SW480 (cell line): ENCODE measurements around the gene CDK5RAP3.
"Not testable (repeated sequence)": the region's sequence is repeated elsewhere in the genome, so short reads cannot be mapped to it uniquely, and the experiment has no call there.

Source experiments
- DNase-seq: peaks from one replicate; pipeline ENCODE4 v3.0.0-alpha.2; 2016; ENCODE audit warnings: low spot score

Gene CDK5RAP3

GRCh38 chr17:47970725-47971499, at the start of gene CDK5RAP3:
CDK5RAP3 (plus strand) TSS chr17:47971113; CDS start chr17:47971147, 34 bp downstream.
- DNase-seq: peak; percentile 99

- no peak for DNase-seq
Observed at GRCh38 chr17:47924785-47925677, 45.9 kb upstream of the CDK5RAP3 start.

- DNase-seq: no peak
Observed at GRCh38 chr17:47925678-47925988, 45.3 kb upstream of the CDK5RAP3 start.

GRCh38 chr17:47927821-47928400, 43.0 kb upstream of the CDK5RAP3 start:
- DNase-seq: no peak

- DNase-seq: no peak
Observed at GRCh38 chr17:47928415-47928814, 42.5 kb upstream of the CDK5RAP3 start.

GRCh38 chr17:47929218-47930000, 41.5 kb upstream of the CDK5RAP3 start:
- DNase-seq: no peak

GRCh38 chr17:47931848-47932247, 39.1 kb upstream of the CDK5RAP3 start:
- no peak for DNase-seq

GRCh38 chr17:47934856-47935255, 36.1 kb upstream of the CDK5RAP3 start:
- DNase-seq: no peak

GRCh38 chr17:47935468-47935867, 35.4 kb upstream of the CDK5RAP3 start:
- not testable (repeated sequence) for DNase-seq

GRCh38 chr17:47935961-47936360, 35.0 kb upstream of the CDK5RAP3 start:
- DNase-seq: peak; percentile 84

- no peak for DNase-seq
Observed at GRCh38 chr17:47937941-47938340, 33.0 kb upstream of the CDK5RAP3 start.

GRCh38 chr17:47941246-47942095, 29.4 kb upstream of the CDK5RAP3 start, which contains the start of gene PNPO:
PNPO (plus strand) TSS chr17:47941571; CDS start chr17:47941676, 105 bp downstream.
- peak; percentile 98 for DNase-seq

- no peak for DNase-seq
Observed at GRCh38 chr17:47942096-47942510, 28.8 kb upstream of the CDK5RAP3 start.

- no peak for DNase-seq
Observed at GRCh38 chr17:47942568-47942967, 28.3 kb upstream of the CDK5RAP3 start.

- DNase-seq: no peak
Observed at GRCh38 chr17:47945080-47945479, 25.8 kb upstream of the CDK5RAP3 start.

- no peak for DNase-seq
Observed at GRCh38 chr17:47945529-47946508, 25.1 kb upstream of the CDK5RAP3 start.

GRCh38 chr17:47946516-47946915, 24.4 kb upstream of the CDK5RAP3 start:
- DNase-seq: no peak

GRCh38 chr17:47946929-47947397, 23.9 kb upstream of the CDK5RAP3 start:
- DNase-seq: peak; percentile 94

- no peak for DNase-seq
Observed at GRCh38 chr17:47948706-47949196, 22.2 kb upstream of the CDK5RAP3 start.
